GM21515 (cell line): ENCODE data around the gene TMPRSS15.

Experiments used
- ATAC-seq: cut with Tn5 transposase; IDR thresholded peaks from one replicate; pipeline ENCODE4 v1.9.1; 2021; ENCODE audit not compliant: unreplicated experiment

TMPRSS15 gene

GRCh38 chr21:18248171-18248570 is 155.4 kb downstream of the TMPRSS15 start:
- ATAC-seq = no peak

- ATAC-seq = no peak
Observed at GRCh38 chr21:18245464-18245967, 158.1 kb downstream of the TMPRSS15 start.

- no peak for ATAC-seq
Observed at GRCh38 chr21:18244671-18245463, 158.7 kb downstream of the TMPRSS15 start, which contains the start of gene CHODL. Gene CHODL (plus strand): TSS chr21:18244833. CDS start chr21:18245224, 391 bp downstream.

GRCh38 chr21:18235545-18235944 is 168.0 kb downstream of the TMPRSS15 start:
- no peak for ATAC-seq

GRCh38 chr21:18228060-18228739 is 175.4 kb downstream of the TMPRSS15 start:
- ATAC-seq = no peak

- ATAC-seq = no peak
Observed at GRCh38 chr21:18222346-18222745, 181.2 kb downstream of the TMPRSS15 start.

- no peak for ATAC-seq
Observed at GRCh38 chr21:18220498-18220897, 183.1 kb downstream of the TMPRSS15 start.
